ENCODE results near the gene LKAAEAR1. TPM values are rescaled to one million over a fixed set of nuclear protein-coding genes. Genes with fewer than 3 reads are reported as not detected.
A peak's percentile ranks its signal among the peaks of the same experiment; 100 is the strongest.

Gene LKAAEAR1
- total and polyA plus RNA-seq, 2 of the 13 experiments (the other 11 are each of a cell fraction or from before 2014, with no cell fraction given): not detected

GRCh38 chr20:64069614-64070243 is 14.5 kb downstream of the LKAAEAR1 start (continued):
- TF ChIP-seq, protein P1, sequence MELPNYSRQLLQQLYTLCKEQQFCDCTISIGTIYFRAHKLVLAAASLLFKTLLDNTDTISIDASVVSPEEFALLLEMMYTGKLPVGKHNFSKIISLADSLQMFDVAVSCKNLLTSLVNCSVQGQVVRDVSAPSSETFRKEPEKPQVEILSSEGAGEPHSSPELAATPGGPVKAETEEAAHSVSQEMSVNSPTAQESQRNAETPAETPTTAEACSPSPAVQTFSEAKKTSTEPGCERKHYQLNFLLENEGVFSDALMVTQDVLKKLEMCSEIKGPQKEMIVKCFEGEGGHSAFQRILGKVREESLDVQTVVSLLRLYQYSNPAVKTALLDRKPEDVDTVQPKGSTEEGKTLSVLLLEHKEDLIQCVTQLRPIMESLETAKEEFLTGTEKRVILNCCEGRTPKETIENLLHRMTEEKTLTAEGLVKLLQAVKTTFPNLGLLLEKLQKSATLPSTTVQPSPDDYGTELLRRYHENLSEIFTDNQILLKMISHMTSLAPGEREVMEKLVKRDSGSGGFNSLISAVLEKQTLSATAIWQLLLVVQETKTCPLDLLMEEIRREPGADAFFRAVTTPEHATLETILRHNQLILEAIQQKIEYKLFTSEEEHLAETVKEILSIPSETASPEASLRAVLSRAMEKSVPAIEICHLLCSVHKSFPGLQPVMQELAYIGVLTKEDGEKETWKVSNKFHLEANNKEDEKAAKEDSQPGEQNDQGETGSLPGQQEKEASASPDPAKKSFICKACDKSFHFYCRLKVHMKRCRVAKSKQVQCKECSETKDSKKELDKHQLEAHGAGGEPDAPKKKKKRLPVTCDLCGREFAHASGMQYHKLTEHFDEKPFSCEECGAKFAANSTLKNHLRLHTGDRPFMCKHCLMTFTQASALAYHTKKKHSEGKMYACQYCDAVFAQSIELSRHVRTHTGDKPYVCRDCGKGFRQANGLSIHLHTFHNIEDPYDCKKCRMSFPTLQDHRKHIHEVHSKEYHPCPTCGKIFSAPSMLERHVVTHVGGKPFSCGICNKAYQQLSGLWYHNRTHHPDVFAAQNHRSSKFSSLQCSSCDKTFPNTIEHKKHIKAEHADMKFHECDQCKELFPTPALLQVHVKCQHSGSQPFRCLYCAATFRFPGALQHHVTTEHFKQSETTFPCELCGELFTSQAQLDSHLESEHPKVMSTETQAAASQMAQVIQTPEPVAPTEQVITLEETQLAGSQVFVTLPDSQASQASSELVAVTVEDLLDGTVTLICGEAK (IDR thresholded peaks at IDR 0.05): no peak
- TF ChIP-seq, protein P1 (CRISPR knock-in tag; IDR thresholded peaks at IDR 0.05): 0 out of 2 replicates have a peak, but pooled peaks have one; percentile 11
- peak; percentile 62; the same call in 1 of the 2 replicates for TF ChIP-seq KAT7 (CRISPR knock-in tag; IDR thresholded peaks at IDR 0.05; ENCODE audit: borderline replicate concordance)
- 0 out of 2 replicates have a peak, but pooled peaks have one; percentile 48 for TF ChIP-seq ISL2 (CRISPR knock-in tag; IDR thresholded peaks at IDR 0.05)
- TF ChIP-seq ZNF713 (CRISPR knock-in tag; IDR thresholded peaks at IDR 0.05): 0 out of 2 replicates have a peak, but pooled peaks have one; percentile 36
- TF ChIP-seq, protein P2, sequence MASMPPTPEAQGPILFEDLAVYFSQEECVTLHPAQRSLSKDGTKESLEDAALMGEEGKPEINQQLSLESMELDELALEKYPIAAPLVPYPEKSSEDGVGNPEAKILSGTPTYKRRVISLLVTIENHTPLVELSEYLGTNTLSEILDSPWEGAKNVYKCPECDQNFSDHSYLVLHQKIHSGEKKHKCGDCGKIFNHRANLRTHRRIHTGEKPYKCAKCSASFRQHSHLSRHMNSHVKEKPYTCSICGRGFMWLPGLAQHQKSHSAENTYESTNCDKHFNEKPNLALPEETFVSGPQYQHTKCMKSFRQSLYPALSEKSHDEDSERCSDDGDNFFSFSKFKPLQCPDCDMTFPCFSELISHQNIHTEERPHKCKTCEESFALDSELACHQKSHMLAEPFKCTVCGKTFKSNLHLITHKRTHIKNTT (CRISPR knock-in tag; IDR thresholded peaks at IDR 0.05): no peak
- TF ChIP-seq SMC3 (IDR thresholded peaks at IDR 0.05; ENCODE audit: low read length): peak; percentile 45; the same call in 1 of the 2 replicates
- TF ChIP-seq, protein P3, sequence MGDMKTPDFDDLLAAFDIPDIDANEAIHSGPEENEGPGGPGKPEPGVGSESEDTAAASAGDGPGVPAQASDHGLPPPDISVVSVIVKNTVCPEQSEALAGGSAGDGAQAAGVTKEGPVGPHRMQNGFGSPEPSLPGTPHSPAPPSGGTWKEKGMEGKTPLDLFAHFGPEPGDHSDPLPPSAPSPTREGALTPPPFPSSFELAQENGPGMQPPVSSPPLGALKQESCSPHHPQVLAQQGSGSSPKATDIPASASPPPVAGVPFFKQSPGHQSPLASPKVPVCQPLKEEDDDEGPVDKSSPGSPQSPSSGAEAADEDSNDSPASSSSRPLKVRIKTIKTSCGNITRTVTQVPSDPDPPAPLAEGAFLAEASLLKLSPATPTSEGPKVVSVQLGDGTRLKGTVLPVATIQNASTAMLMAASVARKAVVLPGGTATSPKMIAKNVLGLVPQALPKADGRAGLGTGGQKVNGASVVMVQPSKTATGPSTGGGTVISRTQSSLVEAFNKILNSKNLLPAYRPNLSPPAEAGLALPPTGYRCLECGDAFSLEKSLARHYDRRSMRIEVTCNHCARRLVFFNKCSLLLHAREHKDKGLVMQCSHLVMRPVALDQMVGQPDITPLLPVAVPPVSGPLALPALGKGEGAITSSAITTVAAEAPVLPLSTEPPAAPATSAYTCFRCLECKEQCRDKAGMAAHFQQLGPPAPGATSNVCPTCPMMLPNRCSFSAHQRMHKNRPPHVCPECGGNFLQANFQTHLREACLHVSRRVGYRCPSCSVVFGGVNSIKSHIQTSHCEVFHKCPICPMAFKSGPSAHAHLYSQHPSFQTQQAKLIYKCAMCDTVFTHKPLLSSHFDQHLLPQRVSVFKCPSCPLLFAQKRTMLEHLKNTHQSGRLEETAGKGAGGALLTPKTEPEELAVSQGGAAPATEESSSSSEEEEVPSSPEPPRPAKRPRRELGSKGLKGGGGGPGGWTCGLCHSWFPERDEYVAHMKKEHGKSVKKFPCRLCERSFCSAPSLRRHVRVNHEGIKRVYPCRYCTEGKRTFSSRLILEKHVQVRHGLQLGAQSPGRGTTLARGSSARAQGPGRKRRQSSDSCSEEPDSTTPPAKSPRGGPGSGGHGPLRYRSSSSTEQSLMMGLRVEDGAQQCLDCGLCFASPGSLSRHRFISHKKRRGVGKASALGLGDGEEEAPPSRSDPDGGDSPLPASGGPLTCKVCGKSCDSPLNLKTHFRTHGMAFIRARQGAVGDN (CRISPR knock-in tag; IDR thresholded peaks at IDR 0.05): peak; percentile 74
- peak; percentile 68; the same call in 1 of the 2 replicates for TF ChIP-seq KDM2A (CRISPR knock-in tag; IDR thresholded peaks at IDR 0.05; ENCODE audit: borderline replicate concordance, low read depth)
- TF ChIP-seq, protein P4, sequence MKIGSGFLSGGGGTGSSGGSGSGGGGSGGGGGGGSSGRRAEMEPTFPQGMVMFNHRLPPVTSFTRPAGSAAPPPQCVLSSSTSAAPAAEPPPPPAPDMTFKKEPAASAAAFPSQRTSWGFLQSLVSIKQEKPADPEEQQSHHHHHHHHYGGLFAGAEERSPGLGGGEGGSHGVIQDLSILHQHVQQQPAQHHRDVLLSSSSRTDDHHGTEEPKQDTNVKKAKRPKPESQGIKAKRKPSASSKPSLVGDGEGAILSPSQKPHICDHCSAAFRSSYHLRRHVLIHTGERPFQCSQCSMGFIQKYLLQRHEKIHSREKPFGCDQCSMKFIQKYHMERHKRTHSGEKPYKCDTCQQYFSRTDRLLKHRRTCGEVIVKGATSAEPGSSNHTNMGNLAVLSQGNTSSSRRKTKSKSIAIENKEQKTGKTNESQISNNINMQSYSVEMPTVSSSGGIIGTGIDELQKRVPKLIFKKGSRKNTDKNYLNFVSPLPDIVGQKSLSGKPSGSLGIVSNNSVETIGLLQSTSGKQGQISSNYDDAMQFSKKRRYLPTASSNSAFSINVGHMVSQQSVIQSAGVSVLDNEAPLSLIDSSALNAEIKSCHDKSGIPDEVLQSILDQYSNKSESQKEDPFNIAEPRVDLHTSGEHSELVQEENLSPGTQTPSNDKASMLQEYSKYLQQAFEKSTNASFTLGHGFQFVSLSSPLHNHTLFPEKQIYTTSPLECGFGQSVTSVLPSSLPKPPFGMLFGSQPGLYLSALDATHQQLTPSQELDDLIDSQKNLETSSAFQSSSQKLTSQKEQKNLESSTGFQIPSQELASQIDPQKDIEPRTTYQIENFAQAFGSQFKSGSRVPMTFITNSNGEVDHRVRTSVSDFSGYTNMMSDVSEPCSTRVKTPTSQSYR (CRISPR knock-in tag; IDR thresholded peaks at IDR 0.05; ENCODE audit: borderline replicate concordance): peak; percentile 32; the same call in 1 of the 2 replicates

Measured in HepG2 (cell line).